Tibial nerve (tissue), 3 donors: Measurements from ENCODE around the gene ATP11A.

Experiments used
- POLR2A ChIP-seq, 2 donors: fragments of 450-650 bp; IDR thresholded peaks; one replicate each; pipeline ENCODE4 v1.6.1; 2017; ENCODE audit warnings: antibody characterized with exemption in 2 of 2, mild to moderate bottlenecking in 2 of 2, moderate library complexity in 2 of 2
- TF ChIP-seq, protein P1 (sequence below), 5 experiments: fragments of 200-600 bp in 3 of 5; fragments of 450-650 bp in 2 of 5; sonication (generic) in 3 of 5; IDR thresholded peaks; one replicate each; pipeline ENCODE4 v1.5.1; 2016 to 2019; ENCODE audit warnings: antibody characterized with exemption in 5 of 5, mild to moderate bottlenecking in 3 of 5, moderate library complexity in 2 of 5

- TF ChIP-seq, protein P1, sequence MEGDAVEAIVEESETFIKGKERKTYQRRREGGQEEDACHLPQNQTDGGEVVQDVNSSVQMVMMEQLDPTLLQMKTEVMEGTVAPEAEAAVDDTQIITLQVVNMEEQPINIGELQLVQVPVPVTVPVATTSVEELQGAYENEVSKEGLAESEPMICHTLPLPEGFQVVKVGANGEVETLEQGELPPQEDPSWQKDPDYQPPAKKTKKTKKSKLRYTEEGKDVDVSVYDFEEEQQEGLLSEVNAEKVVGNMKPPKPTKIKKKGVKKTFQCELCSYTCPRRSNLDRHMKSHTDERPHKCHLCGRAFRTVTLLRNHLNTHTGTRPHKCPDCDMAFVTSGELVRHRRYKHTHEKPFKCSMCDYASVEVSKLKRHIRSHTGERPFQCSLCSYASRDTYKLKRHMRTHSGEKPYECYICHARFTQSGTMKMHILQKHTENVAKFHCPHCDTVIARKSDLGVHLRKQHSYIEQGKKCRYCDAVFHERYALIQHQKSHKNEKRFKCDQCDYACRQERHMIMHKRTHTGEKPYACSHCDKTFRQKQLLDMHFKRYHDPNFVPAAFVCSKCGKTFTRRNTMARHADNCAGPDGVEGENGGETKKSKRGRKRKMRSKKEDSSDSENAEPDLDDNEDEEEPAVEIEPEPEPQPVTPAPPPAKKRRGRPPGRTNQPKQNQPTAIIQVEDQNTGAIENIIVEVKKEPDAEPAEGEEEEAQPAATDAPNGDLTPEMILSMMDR (IDR thresholded peaks at IDR 0.05), result no peak
- TF ChIP-seq POLR2A (IDR thresholded peaks at IDR 0.05), result no peak
Observed at GRCh38 chr13:112693831-112694497, 4.1 kb downstream of the ATP11A start.
